Islet precursor cell (in vitro differentiated cells): ENCODE results near the gene FBXL17.
"Not testable (repeated sequence)": the region's sequence is repeated elsewhere in the genome, so short reads cannot be mapped to it uniquely, and the experiment has no call there.

Experiments
- DNase-seq: peaks from one replicate; pipeline ENCODE4 v3.0.0-alpha.2; 2018

Gene FBXL17

DNA sequence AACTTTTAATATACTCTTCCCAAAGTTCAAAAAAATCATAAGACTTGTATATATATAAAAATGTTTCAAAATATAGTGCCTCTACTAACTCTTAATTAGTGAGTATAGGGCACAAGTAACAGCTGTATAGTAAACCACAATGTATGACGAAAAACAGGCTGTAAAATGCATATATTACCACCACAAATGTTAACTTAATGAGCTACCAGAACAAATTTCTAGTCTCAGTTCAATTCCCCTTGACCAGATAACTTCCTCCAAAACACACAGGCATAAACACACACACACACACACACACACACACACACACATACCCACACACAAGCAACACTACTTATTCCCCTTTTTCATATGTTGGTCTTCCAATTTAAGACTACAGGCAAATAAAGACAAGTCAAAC, 78.8 kb downstream of the FBXL17 start:
- DNase-seq: no peak

GRCh38 chr5:108297042-108297601, 84.8 kb downstream of the FBXL17 start:
- no peak for DNase-seq

DNA sequence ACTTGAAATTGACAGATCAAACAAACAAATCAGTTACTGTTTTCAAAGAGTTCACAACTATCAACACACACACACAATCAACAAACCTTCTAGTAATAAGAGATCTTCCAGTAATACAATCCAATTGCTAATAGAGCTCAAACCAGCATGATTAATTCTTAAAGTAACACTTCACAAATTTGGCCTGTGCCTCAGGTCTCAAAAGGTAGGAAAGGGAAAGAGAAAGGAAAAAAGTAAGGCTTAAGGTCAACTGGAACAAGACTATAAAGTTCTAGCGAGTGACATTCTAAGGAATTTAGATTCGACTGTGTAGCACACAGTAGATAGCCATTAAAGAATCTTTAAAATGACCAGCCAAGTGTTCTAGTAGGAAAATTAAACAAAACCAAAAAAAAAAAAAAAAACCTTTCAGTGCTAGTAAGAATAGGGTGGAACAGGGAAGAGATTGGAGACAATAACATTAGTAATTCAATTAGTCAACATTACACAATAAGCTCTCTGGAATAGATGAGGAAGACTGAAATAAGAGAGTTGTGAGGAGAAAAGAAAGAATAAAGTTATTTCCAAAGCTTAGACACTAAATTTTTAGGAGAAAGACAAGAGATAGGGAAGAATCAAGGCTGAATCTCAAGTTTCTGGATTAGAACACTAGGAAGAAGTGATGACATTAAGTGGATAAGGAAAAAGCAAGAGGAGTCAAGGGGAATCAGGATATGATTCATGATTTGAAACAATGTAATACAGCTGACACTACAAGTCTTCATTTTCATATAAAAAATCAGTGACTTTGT, 86.1 kb downstream of the FBXL17 start:
- DNase-seq: no peak

DNA sequence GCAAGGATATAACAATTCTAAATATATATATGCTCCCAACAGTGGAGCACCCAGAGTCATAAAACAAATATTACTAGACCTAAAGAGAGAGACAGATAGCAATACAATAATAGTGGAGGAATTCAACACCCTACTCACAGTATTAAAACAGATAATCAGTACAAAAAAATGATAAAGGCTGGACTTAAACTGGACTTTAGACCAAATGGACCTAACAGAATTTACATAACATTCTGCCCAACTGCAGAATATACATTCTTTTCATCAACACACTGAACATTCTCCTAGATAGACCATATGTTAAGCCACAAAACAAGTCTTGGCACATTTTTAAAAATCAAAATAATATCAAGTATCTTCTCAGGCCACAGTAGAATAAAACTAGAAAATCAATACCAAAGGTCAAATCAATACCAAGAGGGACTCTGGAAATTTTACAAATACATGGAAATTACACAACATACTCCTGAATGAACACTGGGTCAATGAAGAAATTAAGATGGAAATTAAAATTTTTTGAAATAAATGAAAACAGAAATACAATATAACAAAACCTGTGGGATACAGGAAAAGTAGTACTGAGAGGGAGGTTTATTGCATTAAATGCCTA, 100.8 kb downstream of the FBXL17 start:
- no peak for DNase-seq

- no peak for DNase-seq
These were observed 101.7 kb downstream of the FBXL17 start for GRCh38 chr5:108280248-108280647.

- peak; percentile 56 for DNase-seq
These were observed 103.3 kb downstream of the FBXL17 start for GRCh38 chr5:108278285-108279240.

DNA sequence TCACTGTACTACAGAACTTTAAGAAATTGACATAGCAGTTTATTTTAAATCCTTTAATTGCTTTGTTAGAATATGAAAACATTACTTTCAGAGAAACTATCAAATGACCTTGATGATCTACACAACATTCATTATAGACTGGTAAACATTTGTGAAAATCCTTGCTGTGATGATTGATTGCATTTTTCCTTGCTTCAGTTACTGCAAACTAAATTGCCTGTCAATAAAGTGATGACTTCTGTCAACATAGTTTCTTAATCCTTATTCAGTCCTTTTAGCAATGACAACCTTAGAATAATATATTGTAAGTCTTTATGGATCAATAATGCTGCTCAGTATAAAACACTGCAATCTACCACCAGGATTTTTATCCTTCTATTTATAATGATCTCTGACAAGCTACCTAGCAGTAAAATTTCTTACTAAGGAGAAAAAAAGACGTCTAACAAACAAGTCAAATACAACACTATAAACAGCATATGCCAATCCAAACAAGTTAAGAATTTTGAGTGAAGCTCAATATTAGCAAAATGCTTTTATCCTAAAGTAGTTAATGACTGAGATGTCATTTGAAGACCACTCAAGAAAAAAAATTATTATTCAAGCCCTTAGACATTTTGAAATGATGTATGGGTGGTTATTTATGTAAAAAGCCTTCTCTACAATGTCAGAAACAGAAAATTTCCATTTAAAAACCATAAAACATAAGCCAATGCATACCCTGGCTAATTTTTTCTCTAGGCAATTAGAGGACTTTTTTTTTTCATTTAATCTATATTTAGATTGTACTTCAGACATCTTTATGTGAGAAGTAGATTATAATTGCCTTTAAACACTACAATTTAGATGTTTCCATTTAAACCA, 105.5 kb downstream of the FBXL17 start:
- no peak for DNase-seq

- not testable (repeated sequence) for DNase-seq
These were observed 107.8 kb downstream of the FBXL17 start for GRCh38 chr5:108274080-108274479.

- no peak for DNase-seq
These were observed 110.8 kb downstream of the FBXL17 start for GRCh38 chr5:108271127-108271526.

- no peak for DNase-seq
These were observed 115.7 kb downstream of the FBXL17 start for GRCh38 chr5:108266242-108266641.

DNA sequence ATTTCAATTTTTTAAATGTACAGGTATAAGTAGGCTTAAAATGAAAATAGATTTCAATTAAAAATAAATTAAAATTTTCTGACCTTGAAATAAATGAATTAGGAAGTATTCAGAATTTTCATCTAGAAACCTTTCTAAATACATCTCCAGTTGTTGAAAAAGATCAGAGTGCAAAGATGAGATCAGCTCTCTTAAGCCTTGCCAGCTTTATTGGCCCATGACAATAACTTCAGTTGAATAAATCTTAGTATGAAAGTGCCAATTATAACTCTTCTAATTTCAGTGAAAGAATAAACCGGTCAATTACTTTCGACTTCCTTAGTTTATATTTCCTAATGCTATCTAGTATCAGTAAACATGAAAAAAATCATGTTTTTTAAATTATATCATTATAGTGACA, 117.4 kb downstream of the FBXL17 start:
- DNase-seq: no peak

DNA sequence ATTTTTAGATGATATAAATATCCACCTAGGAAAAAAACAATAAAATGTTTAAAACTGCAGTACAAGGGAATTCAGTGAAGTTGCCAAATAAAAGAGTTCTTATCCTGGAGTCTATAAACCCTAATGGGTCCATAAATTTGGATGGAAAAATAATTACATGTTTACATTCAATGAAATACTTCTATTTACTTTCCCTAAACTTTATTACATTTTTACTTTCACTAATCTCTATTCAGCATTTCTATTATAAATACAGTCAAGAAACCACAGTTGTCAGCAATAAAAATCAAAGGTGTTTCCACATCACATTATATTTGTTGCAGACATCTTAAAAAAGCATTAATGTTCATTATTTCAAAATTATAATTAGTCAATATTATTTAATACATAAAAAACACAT, 118.6 kb downstream of the FBXL17 start:
- no peak for DNase-seq

- no peak for DNase-seq
These were observed 121.1 kb downstream of the FBXL17 start for GRCh38 chr5:108260858-108261170.

DNA sequence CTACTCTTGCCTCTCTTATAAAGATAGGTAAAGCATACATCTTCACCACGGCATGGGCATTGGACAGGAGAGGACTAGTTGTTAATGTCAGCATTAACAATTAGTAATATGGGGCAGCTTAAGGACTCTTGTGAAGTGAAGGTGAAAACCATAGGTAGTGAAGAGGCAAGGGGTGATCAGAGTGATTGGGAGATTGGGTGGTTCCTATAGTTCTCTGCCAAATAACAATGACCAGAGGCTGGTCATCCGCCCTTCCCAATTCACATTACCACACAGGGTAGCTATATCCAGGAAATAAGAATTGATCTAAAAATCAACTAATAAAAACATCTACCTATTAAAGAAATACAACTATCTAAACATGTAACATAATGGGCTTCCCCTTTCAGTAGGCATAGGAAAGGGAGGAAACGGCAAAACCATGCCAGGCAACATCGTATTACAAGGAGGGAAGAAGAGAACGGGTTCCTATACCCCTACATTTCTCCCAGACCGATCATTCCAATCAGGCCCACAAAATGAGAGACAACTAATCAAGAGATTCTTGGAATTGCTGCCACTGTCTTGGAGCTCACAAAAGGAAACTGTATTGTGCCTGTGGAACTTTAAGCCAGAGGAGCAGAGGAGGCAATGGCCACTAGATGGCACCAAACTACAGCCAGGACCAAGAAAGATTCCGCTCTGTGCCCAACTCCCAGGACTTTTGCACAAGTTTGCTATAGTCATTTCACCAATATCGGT, 121.6 kb downstream of the FBXL17 start:
- peak; percentile 93 for DNase-seq

DNA sequence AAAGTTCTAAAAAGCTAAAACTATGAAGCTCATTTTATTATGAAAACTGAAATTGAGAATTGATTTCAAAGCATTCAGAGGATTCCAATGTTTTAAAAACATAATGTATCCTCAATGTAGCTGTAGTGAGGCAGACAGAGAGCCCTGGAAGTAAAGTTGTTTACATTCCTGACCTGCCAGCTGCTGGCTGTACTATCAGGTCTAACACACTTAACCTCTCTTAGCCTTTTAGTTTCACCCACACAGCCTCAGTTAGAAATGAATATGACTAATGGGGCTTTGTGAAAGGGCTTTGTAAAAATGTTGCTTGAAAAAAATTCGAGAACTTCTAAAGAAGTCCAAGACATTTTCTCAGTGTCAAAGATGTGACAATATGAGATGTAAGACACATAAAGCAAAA, 122.6 kb downstream of the FBXL17 start:
- DNase-seq: peak; percentile 58

GRCh38 chr5:108257996-108258395, 123.9 kb downstream of the FBXL17 start:
- DNase-seq: peak; percentile 59

- no peak for DNase-seq
These were observed 126.4 kb downstream of the FBXL17 start for GRCh38 chr5:108255468-108255867.

DNA sequence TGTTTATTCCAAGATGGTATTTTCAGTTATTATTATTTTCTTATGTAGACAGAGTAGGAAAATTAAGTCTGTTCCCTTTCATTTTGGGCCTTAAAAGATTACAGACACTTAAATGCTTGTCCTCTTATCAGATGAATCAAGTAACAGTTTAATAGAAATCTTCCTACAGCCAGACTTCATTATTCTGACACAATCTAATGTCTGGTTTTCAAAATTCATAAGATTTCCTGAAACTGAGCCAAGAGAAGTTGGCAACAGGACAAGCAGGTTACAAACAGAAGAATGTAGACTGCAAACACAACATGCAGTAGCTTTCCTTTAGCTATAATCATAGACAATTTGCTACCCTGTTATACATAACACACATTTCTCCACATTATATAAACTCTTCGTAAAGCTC, 130.5 kb downstream of the FBXL17 start:
- no peak for DNase-seq

GRCh38 chr5:108249785-108250426, 132.0 kb downstream of the FBXL17 start:
- no peak for DNase-seq

DNA sequence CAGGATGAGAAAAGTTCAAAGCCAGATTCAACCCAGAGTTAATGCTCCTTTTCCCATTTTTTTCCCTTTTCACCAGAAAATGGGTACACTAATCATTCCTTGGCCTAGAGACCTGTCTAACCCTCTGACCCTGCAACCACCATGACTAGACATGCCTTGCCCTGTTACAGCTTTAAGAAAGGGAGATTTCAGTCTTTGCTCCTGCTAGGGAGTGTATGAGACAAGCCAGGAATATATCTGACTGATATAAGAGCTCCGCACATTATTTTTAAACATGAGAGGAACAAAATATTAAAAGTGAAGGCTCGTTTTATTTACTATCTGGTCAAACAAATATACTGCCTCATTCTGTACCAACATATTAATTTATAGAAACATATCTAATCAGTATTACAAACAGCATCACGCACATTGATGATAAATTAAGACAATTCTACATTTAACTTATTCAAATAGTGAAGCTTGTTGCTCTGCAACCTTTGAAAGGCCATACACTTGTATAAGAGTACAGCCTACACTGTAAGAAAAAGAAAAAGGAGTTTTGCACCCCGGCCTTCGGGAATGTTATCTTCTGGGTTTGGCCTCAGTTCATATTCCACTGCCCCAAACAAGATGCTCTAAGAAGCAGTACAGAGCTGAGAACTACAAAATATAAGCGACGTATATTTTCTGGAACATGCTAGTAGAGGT, 132.7 kb downstream of the FBXL17 start:
- DNase-seq: no peak
